Measurements from ENCODE around the gene MFAP3.

DNA sequence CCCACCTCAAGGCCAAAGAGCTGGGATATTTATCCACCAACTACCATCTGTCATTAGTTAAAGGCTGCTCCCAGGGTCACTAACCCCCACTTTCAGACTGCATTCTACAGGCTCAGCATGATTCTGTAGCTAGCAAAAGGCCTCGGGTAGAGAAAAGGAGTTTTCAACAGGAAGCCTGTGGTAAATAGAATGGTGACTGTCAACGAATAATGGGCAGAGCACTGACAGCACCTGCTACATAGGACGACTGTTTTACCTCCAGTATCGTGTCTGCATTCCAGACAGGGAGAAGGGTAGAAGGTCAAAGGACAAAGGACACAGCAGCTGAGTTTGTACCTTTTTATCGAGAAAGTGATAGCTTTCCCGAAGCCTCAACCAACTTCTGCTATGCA lies 20.3 kb downstream of the MFAP3 start:
- TF ChIP-seq, protein P1, sequence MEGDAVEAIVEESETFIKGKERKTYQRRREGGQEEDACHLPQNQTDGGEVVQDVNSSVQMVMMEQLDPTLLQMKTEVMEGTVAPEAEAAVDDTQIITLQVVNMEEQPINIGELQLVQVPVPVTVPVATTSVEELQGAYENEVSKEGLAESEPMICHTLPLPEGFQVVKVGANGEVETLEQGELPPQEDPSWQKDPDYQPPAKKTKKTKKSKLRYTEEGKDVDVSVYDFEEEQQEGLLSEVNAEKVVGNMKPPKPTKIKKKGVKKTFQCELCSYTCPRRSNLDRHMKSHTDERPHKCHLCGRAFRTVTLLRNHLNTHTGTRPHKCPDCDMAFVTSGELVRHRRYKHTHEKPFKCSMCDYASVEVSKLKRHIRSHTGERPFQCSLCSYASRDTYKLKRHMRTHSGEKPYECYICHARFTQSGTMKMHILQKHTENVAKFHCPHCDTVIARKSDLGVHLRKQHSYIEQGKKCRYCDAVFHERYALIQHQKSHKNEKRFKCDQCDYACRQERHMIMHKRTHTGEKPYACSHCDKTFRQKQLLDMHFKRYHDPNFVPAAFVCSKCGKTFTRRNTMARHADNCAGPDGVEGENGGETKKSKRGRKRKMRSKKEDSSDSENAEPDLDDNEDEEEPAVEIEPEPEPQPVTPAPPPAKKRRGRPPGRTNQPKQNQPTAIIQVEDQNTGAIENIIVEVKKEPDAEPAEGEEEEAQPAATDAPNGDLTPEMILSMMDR (IDR thresholded peaks at IDR 0.05) = no peak
- no peak for TF ChIP-seq POLR2A (IDR thresholded peaks at IDR 0.05)

Measured in Peyer's patch (tissue), 4 donors.